ENCODE measurements around the gene CCDC33. TPM values are rescaled to one million over a fixed set of nuclear protein-coding genes. Genes with fewer than 3 reads are reported as not detected.
A peak's percentile ranks its signal among the peaks of the same experiment; 100 is the strongest.

Gene CCDC33
- polyA plus RNA-seq, 1 of the 3 experiments (the other 2 are of a cell fraction) = 4.0 TPM

DNA sequence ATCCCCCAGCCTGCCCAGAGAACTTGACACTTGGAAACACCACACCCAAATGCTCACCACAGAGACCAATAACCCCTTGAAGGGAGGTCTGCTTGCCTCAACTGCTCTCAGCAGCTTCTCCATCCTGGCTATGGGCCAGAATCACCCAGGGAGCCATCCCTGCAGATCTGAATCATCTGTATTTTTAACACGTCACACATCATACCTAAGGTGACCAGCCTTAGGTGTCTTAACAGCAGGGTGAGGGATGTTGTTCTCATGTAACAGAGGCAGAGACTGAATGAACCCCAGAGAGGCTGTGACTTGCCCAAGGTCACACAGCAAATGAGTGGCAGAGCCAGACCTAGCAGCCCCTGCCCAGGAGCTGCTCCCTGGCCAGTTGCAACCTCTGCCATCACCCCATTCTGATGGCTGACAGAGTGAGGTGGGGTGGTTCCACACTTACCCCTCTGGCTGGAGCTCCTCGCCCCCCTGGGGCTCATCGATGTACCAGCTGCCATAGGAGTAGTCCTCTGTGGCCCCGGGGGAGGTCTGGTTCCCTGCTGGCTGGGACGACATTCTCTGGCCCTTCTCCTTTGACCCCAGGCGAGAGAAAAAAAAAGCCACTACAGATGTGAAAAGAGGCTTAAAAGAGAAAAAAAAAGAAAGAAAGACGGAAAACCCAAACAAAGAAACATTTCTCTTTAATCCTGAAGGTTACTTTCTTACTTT, 34.3 kb upstream of the CCDC33 start:
- Histone ChIP-seq H3K9me2 (no peaks in the 10 kb centered on the region), H3K36me3 (replicated peaks in 1 of 2; ENCODE audit: control insufficient read depth in 1 of 2, insufficient read depth in 2 of 2, low read length in 1 of 2) (peaks cover 0 to 4% of the 10 kb centered on the region in 2 experiments), H4K20me1 (ENCODE audit: insufficient read depth) (no peaks in the 10 kb centered on the region), H3K27me3 (ENCODE audit: insufficient read depth) (no peaks in the 10 kb centered on the region), H3K79me2 (ENCODE audit: insufficient read depth) (peaks cover 21% of the 10 kb centered on the region; the same call in 1 of the 2 replicates), H3F3A (replicated peaks; ENCODE audit: insufficient read depth) (peaks cover 20% of the 10 kb centered on the region), H3K4me3 (ENCODE audit: low read depth in 2 of 2, low read length in 1 of 2) (peak overlapping the region; percentile 18 to 50; a peak in 3 of 4 replicates), H2AFZ (ENCODE audit: low read depth) (peak overlapping the region; percentile 68; the same call in 1 of the 2 replicates), H3K27ac (ENCODE audit: low read depth in 2 of 2, low read length in 1 of 2) (peak overlapping the region; percentile 80 to 97), H3K9me3 (no peaks in the 10 kb centered on the region), H3K4me1 (ENCODE audit: control insufficient read depth in 1 of 2, insufficient read depth in 2 of 2, low read depth in 1 of 2, low read length in 1 of 2) (peaks cover 72 to 96% of the 10 kb centered on the region in 2 experiments), H3K9ac (peak overlapping the region; percentile 50; the same call in 1 of the 2 replicates), H3K4me2 (peak overlapping the region; percentile 82)
- 29% methylated on average over 7 of the region's 7 CpGs for WGBS (ENCODE audit: low lambda C conversion rate)
- CTCF ChIA-PET = interaction anchor here (0.7 to 10.7 kb wide), 19 partner anchors 9 to 121 kb away, joined by 3 to 85 read pairs (median 5); partner anchors contain the start of gene CCDC33
- TF ChIP-seq FOSL2 (IDR thresholded peaks at IDR 0.05; ENCODE audit: borderline replicate concordance, low read depth) = no peak
- TF ChIP-seq, protein P1, sequence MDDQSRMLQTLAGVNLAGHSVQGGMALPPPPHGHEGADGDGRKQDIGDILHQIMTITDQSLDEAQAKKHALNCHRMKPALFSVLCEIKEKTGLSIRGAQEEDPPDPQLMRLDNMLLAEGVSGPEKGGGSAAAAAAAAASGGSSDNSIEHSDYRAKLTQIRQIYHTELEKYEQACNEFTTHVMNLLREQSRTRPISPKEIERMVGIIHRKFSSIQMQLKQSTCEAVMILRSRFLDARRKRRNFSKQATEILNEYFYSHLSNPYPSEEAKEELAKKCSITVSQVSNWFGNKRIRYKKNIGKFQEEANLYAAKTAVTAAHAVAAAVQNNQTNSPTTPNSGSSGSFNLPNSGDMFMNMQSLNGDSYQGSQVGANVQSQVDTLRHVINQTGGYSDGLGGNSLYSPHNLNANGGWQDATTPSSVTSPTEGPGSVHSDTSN (IDR thresholded peaks at IDR 0.05) = no peak
- no peak for TF ChIP-seq REST (IDR thresholded peaks at IDR 0.05; ENCODE audit: low read depth, low read length)
- 0 out of 2 replicates have a peak, but pooled peaks have one; percentile 15 for TF ChIP-seq NFIC (IDR thresholded peaks at IDR 0.05; ENCODE audit: borderline replicate concordance)
- peak; percentile 65 for DNase-seq
- POLR2A ChIA-PET = interaction anchor here (0.8 to 5.1 kb wide), 13 partner anchors 8 to 106 kb away, joined by 3 to 54 read pairs (median 9); no protein-coding TSS in a partner anchor

- DNase-seq = peak; percentile 90
- peaks cover 0 to 2% of the 10 kb centered on the region in 2 experiments for H3K36me3 ChIP-seq (replicated peaks in 1 of 2; ENCODE audit: control insufficient read depth in 1 of 2, insufficient read depth in 2 of 2, low read length in 1 of 2)
- POLR2A ChIA-PET = interaction anchor here (0.8 to 5.1 kb wide), 13 partner anchors 9 to 89 kb away, joined by 3 to 54 read pairs (median 5); no protein-coding TSS in a partner anchor
- 16% methylated on average over 12 of the region's 26 CpGs for WGBS (ENCODE audit: low lambda C conversion rate)
- H3K4me3 ChIP-seq (ENCODE audit: low read depth in 2 of 2, low read length in 1 of 2) = peak within 1 kb of the TSS; percentile 18 to 50; a peak in 3 of 4 replicates
- CTCF ChIA-PET = interaction anchor here (0.7 to 10.7 kb wide), 30 partner anchors 10 to 120 kb away, joined by 3 to 85 read pairs (median 4); partner anchors contain the start of genes CCDC33 and ISLR2
- H4K20me1 ChIP-seq (ENCODE audit: insufficient read depth) = no peaks in the 10 kb centered on the region
- peak within 1 kb of the TSS; percentile 82 for H3K4me2 ChIP-seq
- peak within 1 kb of the TSS; percentile 80 to 97 for H3K27ac ChIP-seq (ENCODE audit: low read depth in 2 of 2, low read length in 1 of 2)
- peaks cover 21% of the 10 kb centered on the region; the same call in 1 of the 2 replicates for H3K79me2 ChIP-seq (ENCODE audit: insufficient read depth)
- H3K27me3 ChIP-seq (ENCODE audit: insufficient read depth) = no peaks in the 10 kb centered on the region
- H3K9me3 ChIP-seq = no peaks in the 10 kb centered on the region
- H3K9ac ChIP-seq = peak within 1 kb of the TSS; percentile 50
- no peaks in the 10 kb centered on the region for H3K9me2 ChIP-seq
- peaks cover 64 to 95% of the 10 kb centered on the region in 2 experiments for H3K4me1 ChIP-seq (ENCODE audit: control insufficient read depth in 1 of 2, insufficient read depth in 2 of 2, low read depth in 1 of 2, low read length in 1 of 2)
- peaks cover 22% of the 10 kb centered on the region for H3F3A ChIP-seq (replicated peaks; ENCODE audit: insufficient read depth)
- peak within 1 kb of the TSS; percentile 68; the same call in 1 of the 2 replicates for H2AFZ ChIP-seq (ENCODE audit: low read depth)
- TF ChIP-seq RAD21 (IDR thresholded peaks at IDR 0.05; ENCODE audit: low read length) = peak; percentile 45; the same call in 1 of the 2 replicates
- no peak for TF ChIP-seq RXRA (IDR thresholded peaks at IDR 0.05; ENCODE audit: borderline replicate concordance, low read depth)
- TF ChIP-seq, protein P2, sequence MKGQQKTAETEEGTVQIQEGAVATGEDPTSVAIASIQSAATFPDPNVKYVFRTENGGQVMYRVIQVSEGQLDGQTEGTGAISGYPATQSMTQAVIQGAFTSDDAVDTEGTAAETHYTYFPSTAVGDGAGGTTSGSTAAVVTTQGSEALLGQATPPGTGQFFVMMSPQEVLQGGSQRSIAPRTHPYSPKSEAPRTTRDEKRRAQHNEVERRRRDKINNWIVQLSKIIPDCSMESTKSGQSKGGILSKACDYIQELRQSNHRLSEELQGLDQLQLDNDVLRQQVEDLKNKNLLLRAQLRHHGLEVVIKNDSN (IDR thresholded peaks at IDR 0.05; ENCODE audit: borderline replicate concordance, low read depth) = no peak
- TF ChIP-seq USF2 (IDR thresholded peaks at IDR 0.05; ENCODE audit: borderline replicate concordance, low read depth, low read length) = no peak
- no peak for TF ChIP-seq EZH2phosphoT487 (IDR thresholded peaks at IDR 0.05; ENCODE audit: borderline replicate concordance, low read depth)
- TF ChIP-seq GATA2 (CRISPR knock-in tag; IDR thresholded peaks at IDR 0.05) = peak; percentile 45
- 0 out of 2 replicates have a peak, but pooled peaks have one; percentile 69 for TF ChIP-seq MXI1 (IDR thresholded peaks at IDR 0.05; ENCODE audit: low read depth, low read length)
- no peak for TF ChIP-seq MEF2A (IDR thresholded peaks at IDR 0.05; ENCODE audit: borderline replicate concordance, low read depth)
Measured at GRCh38 chr15:74202452-74203401, 33.4 kb upstream of the CCDC33 start, which contains the start of gene STRA6. Gene STRA6, minus strand, starts transcription at chr15:74202787. Its CDS starts 520 bp downstream, at chr15:74202267.
